Kidney epithelial cell (primary cell): ENCODE results near the gene TYW1B. TPM values are rescaled to one million over a fixed set of nuclear protein-coding genes. Genes with fewer than 3 reads are reported as not detected.
"Not testable (repeated sequence)": the region's sequence is repeated elsewhere in the genome, so short reads cannot be mapped to it uniquely, and the experiment has no call there.

Experiments used
- DNase-seq: peaks from one replicate; pipeline ENCODE4 v3.0.0-alpha.2; 2010; ENCODE audit warnings: low read depth
- H3K27me3 ChIP-seq: 2 replicates; pipeline ENCODE4 v1.6.0; 2011; ENCODE audit warnings: low read length; ENCODE audit not compliant: control insufficient read depth, insufficient read depth
- H3K36me3 ChIP-seq: 2 replicates; pipeline ENCODE4 v1.5.1; 2011; ENCODE audit warnings: low read length; ENCODE audit not compliant: control insufficient read depth, insufficient read depth
- H3K4me3 ChIP-seq: 2 replicates; pipeline ENCODE4 v1.5.1; 2011; ENCODE audit warnings: low read depth, mild to moderate bottlenecking, control low read depth, low read length
- CTCF ChIP-seq: IDR thresholded peaks from 2 replicates; pipeline ENCODE4 v1.5.1; 2011; ENCODE audit warnings: mild to moderate bottlenecking, moderate library complexity, low read length, control low read depth, inconsistent platforms; ENCODE audit not compliant: insufficient read depth, poor library complexity, severe bottlenecking
- total RNA-seq: library from RNA; depleted of rRNA; stranded (reverse); fragments of >200 nt; gene quantifications from 2 replicates; pipeline ENCODE4 v1.2.3, GENCODE V29; 2015

Gene TYW1B
- total RNA-seq, 1 donor from 2014 or later, result 8.7 TPM

- not testable (repeated sequence) for H3K4me3 ChIP-seq, H3K27me3 ChIP-seq, H3K36me3 ChIP-seq, DNase-seq
These were observed 277.5 kb downstream of the TYW1B start for GRCh38 chr7:72550454-72550853.

DNA sequence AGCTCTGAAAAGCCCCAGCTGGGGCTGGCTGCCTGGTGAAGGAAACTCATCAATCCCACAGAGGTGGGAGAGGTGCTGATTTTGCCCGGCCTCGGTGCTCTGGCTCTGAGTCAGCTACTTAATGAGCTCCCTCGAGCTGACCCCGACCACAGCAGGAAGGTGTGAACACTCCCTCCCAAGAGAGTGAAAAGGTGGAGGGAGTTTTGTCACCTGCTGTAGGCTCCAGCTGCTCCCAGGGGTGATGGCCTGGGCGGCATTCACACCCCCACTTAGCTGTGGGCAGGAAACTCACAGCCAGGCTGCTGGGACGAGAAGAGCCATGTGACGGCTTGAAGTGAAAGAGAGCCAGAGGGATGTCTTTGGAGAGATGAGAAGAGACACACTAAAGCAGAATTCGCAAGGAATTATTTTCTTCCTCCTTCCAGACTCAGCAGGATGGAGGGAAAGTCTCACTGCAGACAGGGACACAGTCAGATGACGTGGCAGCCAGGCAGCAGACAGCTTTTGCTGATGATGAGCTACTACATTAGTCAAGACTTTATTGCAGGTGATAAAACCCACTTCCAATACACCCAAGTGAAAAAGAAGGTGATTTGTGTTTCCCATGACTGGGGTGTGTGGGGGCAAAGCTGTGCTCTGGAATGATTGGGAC is 281.3 kb downstream of the TYW1B start:
- not testable (repeated sequence) for H3K4me3 ChIP-seq, DNase-seq, H3K27me3 ChIP-seq, H3K36me3 ChIP-seq

- H3K36me3 ChIP-seq, DNase-seq, H3K27me3 ChIP-seq, H3K4me3 ChIP-seq: not testable (repeated sequence)
These were observed 283.5 kb downstream of the TYW1B start for GRCh38 chr7:72544531-72544930.

DNA sequence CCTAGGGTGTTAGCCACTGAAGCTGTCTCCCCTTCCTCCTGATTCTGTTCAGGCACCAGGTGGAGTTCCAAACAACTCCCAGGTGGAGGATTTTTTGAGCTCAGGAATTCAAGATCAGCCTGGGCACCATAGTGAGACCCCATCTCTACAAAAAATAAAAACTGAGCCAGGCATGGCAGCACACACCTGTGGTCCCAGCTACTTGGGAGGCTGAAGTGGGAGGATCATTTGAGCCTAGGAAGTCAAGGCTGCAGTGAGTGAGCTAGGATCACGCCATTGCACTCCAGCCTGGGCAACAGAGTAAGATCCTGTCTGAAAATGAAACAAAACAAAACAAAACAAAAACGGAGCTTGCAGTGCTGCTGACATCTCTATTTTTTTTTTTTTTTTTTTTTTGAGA is 287.1 kb downstream of the TYW1B start:
- no peak for DNase-seq

GRCh38 chr7:72540106-72540611 is 287.8 kb downstream of the TYW1B start:
- H3K36me3 ChIP-seq, result no peaks in the 10 kb centered on the region
- no peak overlapping the region for H3K4me3 ChIP-seq
- DNase-seq, result no peak
- TF ChIP-seq CTCF, result no peak
- H3K27me3 ChIP-seq, result no peaks in the 10 kb centered on the region

More for the DNA sequence above, 287.1 kb downstream of the TYW1B start:
- no peaks in the 10 kb centered on the region for H3K27me3 ChIP-seq
- H3K4me3 ChIP-seq, result no peak overlapping the region
- H3K36me3 ChIP-seq, result no peaks in the 10 kb centered on the region
- no peak for TF ChIP-seq CTCF

GRCh38 chr7:72539702-72540101 is 288.3 kb downstream of the TYW1B start:
- H3K27me3 ChIP-seq, result no peaks in the 10 kb centered on the region
- H3K4me3 ChIP-seq, result no peak overlapping the region
- no peak for DNase-seq
- no peaks in the 10 kb centered on the region for H3K36me3 ChIP-seq
- no peak for TF ChIP-seq CTCF

DNA sequence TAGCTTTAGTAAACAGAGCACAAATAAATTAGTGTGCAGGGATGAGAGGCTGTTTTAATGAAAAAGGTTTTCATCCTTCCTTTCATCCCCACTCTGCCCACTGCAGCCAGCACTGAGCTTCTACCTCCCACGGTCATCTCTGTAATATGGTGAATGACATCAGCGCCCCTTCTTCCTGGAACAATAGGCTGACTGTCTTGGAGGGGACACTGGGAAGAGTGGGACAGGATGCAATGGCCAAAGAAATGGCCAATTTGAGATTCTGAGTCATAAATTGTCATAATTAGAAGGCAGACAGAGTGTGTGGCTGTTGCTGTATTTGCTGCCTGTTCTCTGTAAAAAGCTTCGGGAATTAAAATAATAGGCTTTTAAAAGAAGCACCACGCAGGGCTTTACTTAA is 289.1 kb downstream of the TYW1B start:
- H3K4me3 ChIP-seq, result no peak overlapping the region
- no peak for TF ChIP-seq CTCF
- no peaks in the 10 kb centered on the region for H3K27me3 ChIP-seq
- no peak for DNase-seq
- H3K36me3 ChIP-seq, result no peaks in the 10 kb centered on the region
